Measurements from ENCODE around the gene JPT2.

JPT2 gene

GRCh38 chr16:1659031-1659430, 19.0 kb upstream of the JPT2 start:
- H3K4me3 ChIP-seq (ENCODE audit: low read length) = no peak overlapping the region
- peaks cover 85% of the 10 kb centered on the region for H3K36me3 ChIP-seq (ENCODE audit: control insufficient read depth, low read length)
- H3K79me2 ChIP-seq (ENCODE audit: control insufficient read depth, low read length) = no peaks in the 10 kb centered on the region
- no peak overlapping the region for H3K27ac ChIP-seq (ENCODE audit: low read depth, low read length)
- H3K4me1 ChIP-seq (ENCODE audit: control insufficient read depth, low read length) = no peaks in the 10 kb centered on the region
- H3K4me2 ChIP-seq (ENCODE audit: low read length) = no peak overlapping the region
- no peaks in the 10 kb centered on the region for H3K27me3 ChIP-seq (ENCODE audit: control insufficient read depth, low read length)
- no peaks in the 10 kb centered on the region for H4K20me1 ChIP-seq (ENCODE audit: control insufficient read depth, insufficient read depth, low read depth, low read length)
- H3F3A ChIP-seq (ENCODE audit: control insufficient read depth, insufficient read depth) = no peaks in the 10 kb centered on the region
- H3K9me2 ChIP-seq (replicated peaks; ENCODE audit: control insufficient read depth, low read length) = no peaks in the 10 kb centered on the region
- TF ChIP-seq EZH2phosphoT487 (IDR thresholded peaks at IDR 0.05; ENCODE audit: borderline replicate concordance, low read length) (no peak), CTCF (IDR thresholded peaks at IDR 0.05; ENCODE audit: low read depth, low read length, poor library complexity, severe bottlenecking) (no peak)
- H3K9me3 ChIP-seq (ENCODE audit: control insufficient read depth, insufficient read depth, low read length) = no peaks in the 10 kb centered on the region

- H3K79me2 ChIP-seq (ENCODE audit: control insufficient read depth, low read length) = no peaks in the 10 kb centered on the region
- no peaks in the 10 kb centered on the region for H3K9me3 ChIP-seq (ENCODE audit: control insufficient read depth, insufficient read depth, low read length)
- TF ChIP-seq EZH2phosphoT487 (IDR thresholded peaks at IDR 0.05; ENCODE audit: borderline replicate concordance, low read length) (no peak), CTCF (IDR thresholded peaks at IDR 0.05; ENCODE audit: low read depth, low read length, poor library complexity, severe bottlenecking) (no peak)
- no peaks in the 10 kb centered on the region for H3F3A ChIP-seq (ENCODE audit: control insufficient read depth, insufficient read depth)
- H3K4me3 ChIP-seq (ENCODE audit: low read length) = no peak overlapping the region
- peaks cover 87% of the 10 kb centered on the region for H3K36me3 ChIP-seq (ENCODE audit: control insufficient read depth, low read length)
- H3K4me1 ChIP-seq (ENCODE audit: control insufficient read depth, low read length) = no peaks in the 10 kb centered on the region
- H3K27me3 ChIP-seq (ENCODE audit: control insufficient read depth, low read length) = no peaks in the 10 kb centered on the region
- H4K20me1 ChIP-seq (ENCODE audit: control insufficient read depth, insufficient read depth, low read depth, low read length) = no peaks in the 10 kb centered on the region
- H3K9me2 ChIP-seq (replicated peaks; ENCODE audit: control insufficient read depth, low read length) = no peaks in the 10 kb centered on the region
- H3K4me2 ChIP-seq (ENCODE audit: low read length) = no peak overlapping the region
- no peak overlapping the region for H3K27ac ChIP-seq (ENCODE audit: low read depth, low read length)
Observed at GRCh38 chr16:1661826-1662225, 16.3 kb upstream of the JPT2 start.

GRCh38 chr16:1662543-1662942, 15.5 kb upstream of the JPT2 start:
- H3K4me2 ChIP-seq (ENCODE audit: low read length) = no peak overlapping the region
- H3K27ac ChIP-seq (ENCODE audit: low read depth, low read length) = no peak overlapping the region
- H3K4me3 ChIP-seq (ENCODE audit: low read length) = no peak overlapping the region
- H3K9me3 ChIP-seq (ENCODE audit: control insufficient read depth, insufficient read depth, low read length) = no peaks in the 10 kb centered on the region
- H3K27me3 ChIP-seq (ENCODE audit: control insufficient read depth, low read length) = no peaks in the 10 kb centered on the region
- H3K79me2 ChIP-seq (ENCODE audit: control insufficient read depth, low read length) = no peaks in the 10 kb centered on the region
- H3F3A ChIP-seq (ENCODE audit: control insufficient read depth, insufficient read depth) = no peaks in the 10 kb centered on the region
- H3K4me1 ChIP-seq (ENCODE audit: control insufficient read depth, low read length) = no peaks in the 10 kb centered on the region
- H3K9me2 ChIP-seq (replicated peaks; ENCODE audit: control insufficient read depth, low read length) = no peaks in the 10 kb centered on the region
- no peak for TF ChIP-seq EZH2phosphoT487 (IDR thresholded peaks at IDR 0.05; ENCODE audit: borderline replicate concordance, low read length)
- no peak for TF ChIP-seq CTCF (IDR thresholded peaks at IDR 0.05; ENCODE audit: low read depth, low read length, poor library complexity, severe bottlenecking)
- no peaks in the 10 kb centered on the region for H4K20me1 ChIP-seq (ENCODE audit: control insufficient read depth, insufficient read depth, low read depth, low read length)
- H3K36me3 ChIP-seq (ENCODE audit: control insufficient read depth, low read length) = peaks cover 88% of the 10 kb centered on the region

- no peaks in the 10 kb centered on the region for H3K9me2 ChIP-seq (replicated peaks; ENCODE audit: control insufficient read depth, low read length)
- no peak for TF ChIP-seq CTCF (IDR thresholded peaks at IDR 0.05; ENCODE audit: low read depth, low read length, poor library complexity, severe bottlenecking)
- TF ChIP-seq EZH2phosphoT487 (IDR thresholded peaks at IDR 0.05; ENCODE audit: borderline replicate concordance, low read length) = no peak
- H3K36me3 ChIP-seq (ENCODE audit: control insufficient read depth, low read length) = peaks cover 89% of the 10 kb centered on the region
- H3F3A ChIP-seq (ENCODE audit: control insufficient read depth, insufficient read depth) = no peaks in the 10 kb centered on the region
- H3K4me1 ChIP-seq (ENCODE audit: control insufficient read depth, low read length) = no peaks in the 10 kb centered on the region
- H3K27me3 ChIP-seq (ENCODE audit: control insufficient read depth, low read length) = no peaks in the 10 kb centered on the region
- no peak overlapping the region for H3K4me3 ChIP-seq (ENCODE audit: low read length)
- H3K79me2 ChIP-seq (ENCODE audit: control insufficient read depth, low read length) = no peaks in the 10 kb centered on the region
- no peak overlapping the region for H3K4me2 ChIP-seq (ENCODE audit: low read length)
- no peaks in the 10 kb centered on the region for H3K9me3 ChIP-seq (ENCODE audit: control insufficient read depth, insufficient read depth, low read length)
- no peak overlapping the region for H3K27ac ChIP-seq (ENCODE audit: low read depth, low read length)
- H4K20me1 ChIP-seq (ENCODE audit: control insufficient read depth, insufficient read depth, low read depth, low read length) = no peaks in the 10 kb centered on the region
Observed at GRCh38 chr16:1665829-1666228, 12.2 kb upstream of the JPT2 start.
